Measurements from ENCODE around the gene CISD3.

CISD3 gene

DNA sequence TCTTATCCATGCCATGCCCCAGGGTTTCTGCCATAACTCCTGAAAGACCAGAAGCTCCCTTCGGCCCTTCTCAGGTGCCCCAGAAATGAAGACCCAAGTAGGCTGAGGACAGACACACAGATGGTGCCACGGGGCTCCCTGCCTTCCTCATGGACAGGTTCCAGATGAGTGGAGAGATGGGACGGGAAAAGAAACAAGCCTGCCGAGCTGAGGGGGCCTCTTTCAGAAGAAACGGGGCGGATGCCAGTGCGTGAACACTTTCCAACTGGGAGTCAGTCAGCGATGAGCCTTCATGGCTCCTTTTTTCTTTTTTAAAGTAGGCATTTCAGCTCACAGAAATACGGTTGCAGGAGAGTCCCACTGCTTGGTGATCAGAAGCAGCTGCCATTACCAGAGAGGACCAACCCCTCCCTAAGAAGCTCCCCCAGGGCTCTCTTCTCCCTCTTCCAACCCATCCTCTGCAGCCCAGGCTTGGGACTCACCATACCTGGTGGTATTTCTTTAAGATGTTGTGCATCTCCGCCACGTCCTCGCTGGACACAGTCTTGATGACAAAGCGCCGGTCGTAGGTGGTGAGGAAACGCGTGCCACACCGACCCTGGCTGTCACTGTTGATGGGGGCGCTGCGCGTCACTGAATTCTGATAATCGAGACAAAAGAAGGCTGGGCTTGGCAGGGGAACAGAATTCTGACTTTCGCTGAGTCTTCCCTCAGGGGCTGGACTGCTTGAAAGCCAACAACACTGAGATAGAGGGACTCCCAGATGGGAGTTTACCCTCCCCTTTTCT is 50.0 kb downstream of the CISD3 start:
- DNase-seq (ENCODE audit: low read depth): no peak

DNA sequence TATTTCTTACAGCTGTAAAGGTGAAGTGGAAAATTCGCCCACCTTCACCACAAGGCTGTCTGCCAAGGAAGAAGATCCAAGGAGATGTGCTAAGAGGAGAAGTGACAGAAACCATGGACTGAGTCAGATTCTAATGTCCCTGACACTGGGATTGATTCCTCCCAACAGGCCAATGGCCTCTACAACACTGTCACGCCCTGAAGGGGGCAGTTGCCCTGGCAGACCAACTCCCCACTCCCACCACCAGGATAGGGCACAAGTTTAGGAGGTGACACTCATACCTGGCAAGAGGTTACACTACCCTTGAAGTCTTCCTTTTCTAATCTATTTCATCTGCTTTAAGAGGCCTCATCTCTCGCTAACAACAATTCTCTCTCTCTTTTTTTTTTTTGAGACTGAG is 53.1 kb downstream of the CISD3 start:
- no peak for DNase-seq (ENCODE audit: low read depth)
